Hematopoietic multipotent progenitor cell treated with erythropoietin and hydrocortisone succinate and interleukin-3 and kit ligand, for 8 days (in vitro differentiated cells): ENCODE measurements around the gene IFT172.
A peak's percentile ranks its signal among the peaks of the same experiment; 100 is the strongest.
"Not testable (repeated sequence)": the region's sequence is repeated elsewhere in the genome, so short reads cannot be mapped to it uniquely, and the experiment has no call there.

Experiments
- DNase-seq: peaks from one replicate; pipeline ENCODE4 v3.0.0-alpha.2; 2015

IFT172 gene, protein sequence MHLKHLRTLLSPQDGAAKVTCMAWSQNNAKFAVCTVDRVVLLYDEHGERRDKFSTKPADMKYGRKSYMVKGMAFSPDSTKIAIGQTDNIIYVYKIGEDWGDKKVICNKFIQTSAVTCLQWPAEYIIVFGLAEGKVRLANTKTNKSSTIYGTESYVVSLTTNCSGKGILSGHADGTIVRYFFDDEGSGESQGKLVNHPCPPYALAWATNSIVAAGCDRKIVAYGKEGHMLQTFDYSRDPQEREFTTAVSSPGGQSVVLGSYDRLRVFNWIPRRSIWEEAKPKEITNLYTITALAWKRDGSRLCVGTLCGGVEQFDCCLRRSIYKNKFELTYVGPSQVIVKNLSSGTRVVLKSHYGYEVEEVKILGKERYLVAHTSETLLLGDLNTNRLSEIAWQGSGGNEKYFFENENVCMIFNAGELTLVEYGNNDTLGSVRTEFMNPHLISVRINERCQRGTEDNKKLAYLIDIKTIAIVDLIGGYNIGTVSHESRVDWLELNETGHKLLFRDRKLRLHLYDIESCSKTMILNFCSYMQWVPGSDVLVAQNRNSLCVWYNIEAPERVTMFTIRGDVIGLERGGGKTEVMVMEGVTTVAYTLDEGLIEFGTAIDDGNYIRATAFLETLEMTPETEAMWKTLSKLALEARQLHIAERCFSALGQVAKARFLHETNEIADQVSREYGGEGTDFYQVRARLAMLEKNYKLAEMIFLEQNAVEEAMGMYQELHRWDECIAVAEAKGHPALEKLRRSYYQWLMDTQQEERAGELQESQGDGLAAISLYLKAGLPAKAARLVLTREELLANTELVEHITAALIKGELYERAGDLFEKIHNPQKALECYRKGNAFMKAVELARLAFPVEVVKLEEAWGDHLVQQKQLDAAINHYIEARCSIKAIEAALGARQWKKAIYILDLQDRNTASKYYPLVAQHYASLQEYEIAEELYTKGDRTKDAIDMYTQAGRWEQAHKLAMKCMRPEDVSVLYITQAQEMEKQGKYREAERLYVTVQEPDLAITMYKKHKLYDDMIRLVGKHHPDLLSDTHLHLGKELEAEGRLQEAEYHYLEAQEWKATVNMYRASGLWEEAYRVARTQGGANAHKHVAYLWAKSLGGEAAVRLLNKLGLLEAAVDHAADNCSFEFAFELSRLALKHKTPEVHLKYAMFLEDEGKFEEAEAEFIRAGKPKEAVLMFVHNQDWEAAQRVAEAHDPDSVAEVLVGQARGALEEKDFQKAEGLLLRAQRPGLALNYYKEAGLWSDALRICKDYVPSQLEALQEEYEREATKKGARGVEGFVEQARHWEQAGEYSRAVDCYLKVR (N-terminal part only)

DNA sequence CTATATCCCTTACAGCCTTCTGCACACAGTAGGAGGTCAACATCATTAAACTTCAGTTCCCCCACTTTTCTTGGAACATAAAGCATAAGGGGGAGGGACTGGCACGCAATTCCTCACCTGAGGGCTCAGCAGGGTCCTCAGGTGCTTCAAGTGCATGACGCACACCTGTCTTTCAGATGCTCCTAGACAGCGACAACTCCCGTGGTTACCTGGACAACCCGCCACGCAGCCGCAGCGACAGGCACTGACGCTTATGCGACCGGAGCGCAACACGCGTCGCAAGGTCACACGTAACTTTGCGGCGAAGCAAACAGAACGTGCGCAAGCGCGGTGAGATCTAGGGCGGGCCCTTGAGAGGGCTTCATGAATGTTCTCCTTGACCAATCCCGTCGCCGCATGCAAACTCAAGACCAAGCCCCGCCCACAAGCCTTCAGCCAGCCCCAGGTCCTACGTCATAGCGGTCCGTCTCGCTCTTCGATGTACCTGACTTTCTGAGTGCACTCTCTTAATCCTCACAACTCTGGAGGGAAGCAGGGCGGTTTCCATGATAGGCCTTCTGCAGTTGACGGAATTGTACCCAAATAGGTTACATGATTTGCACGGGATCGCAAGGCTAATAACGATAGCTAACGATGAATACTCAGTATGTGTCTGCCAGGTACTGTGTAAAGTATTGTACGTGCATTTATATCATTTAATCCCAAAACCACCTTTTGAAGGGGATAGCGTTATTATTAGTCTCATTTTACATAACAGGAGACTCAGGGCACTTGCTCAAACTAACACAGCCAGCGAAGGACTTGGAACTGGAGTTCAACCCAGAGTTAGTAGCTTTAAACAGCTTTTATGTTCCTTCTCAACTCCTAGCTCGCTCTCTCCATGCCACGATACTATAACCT, at the start of gene IFT172:
Gene IFT172 (minus strand): TSS at position 246 of the 900 bp plus-strand sequence. CDS start 90 bp downstream, at position 156.
- peak; percentile 100 for DNase-seq

DNA sequence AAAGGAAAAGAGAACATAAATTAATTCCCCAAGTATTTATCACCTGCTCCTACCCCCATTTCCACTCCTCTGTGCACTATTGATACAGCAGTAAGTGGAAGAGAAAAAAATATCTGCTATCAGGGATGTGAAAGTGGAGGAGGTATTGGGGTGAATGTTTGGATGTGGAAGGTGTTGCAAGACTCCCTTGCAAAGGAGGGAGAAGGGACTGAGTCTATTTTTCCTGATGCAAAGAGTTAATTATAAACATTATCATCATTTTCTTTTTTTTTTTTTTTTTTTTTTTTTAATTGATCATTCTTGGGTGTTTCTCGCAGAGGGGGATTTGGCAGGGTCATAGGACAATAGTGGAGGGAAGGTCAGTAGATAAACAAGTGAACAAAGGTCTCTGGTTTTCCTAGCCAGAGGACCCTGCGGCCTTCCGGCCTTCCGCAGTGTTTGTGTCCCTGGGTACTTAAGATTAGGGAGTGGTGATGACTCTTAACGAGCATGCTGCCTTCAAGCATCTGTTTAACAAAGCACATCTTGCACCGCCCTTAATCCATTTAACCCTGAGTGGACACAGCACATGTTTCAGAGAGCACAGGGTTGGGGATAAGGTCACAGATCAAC, 49.4 kb upstream of the IFT172 start:
- DNase-seq: not testable (repeated sequence)

DNA sequence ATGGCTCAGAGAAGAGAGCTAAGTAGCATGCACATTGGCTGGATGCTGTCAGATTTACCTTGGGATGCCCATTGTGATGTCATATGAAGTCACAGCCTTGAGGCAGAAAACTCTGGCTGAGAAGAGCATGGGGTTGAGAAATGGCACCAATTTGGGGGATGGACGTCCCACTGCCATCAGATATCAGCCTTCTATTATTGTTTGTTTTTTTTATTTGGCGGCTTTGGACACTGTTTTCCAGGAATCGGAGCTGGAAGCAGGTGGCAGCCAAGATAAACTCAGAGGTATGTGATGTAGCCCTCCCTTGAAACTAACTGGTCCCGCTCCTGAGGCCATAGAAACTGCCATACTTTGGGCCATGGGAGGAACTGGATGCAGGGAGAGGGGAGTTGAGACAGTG, 47.7 kb upstream of the IFT172 start:
- DNase-seq: no peak

DNA sequence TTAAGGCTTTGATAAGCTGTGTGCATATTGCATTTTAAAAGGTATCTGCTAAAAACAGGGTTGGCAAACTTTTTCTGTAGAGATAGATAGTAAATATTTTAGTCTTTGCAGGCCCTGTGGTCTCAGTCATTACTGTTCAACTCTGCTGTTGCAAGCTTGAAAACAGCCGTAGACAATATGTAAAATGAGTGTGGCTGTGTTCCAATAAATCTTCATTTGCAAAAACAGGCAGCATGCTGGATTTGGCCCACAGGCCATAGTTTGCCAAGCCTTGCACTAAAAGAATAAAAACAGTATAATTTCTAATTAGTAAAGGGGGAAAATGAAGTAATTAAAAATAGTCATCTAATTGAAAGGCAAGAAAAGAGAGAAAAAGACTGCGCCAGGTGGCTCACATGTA, 42.4 kb upstream of the IFT172 start:
- DNase-seq: no peak

DNA sequence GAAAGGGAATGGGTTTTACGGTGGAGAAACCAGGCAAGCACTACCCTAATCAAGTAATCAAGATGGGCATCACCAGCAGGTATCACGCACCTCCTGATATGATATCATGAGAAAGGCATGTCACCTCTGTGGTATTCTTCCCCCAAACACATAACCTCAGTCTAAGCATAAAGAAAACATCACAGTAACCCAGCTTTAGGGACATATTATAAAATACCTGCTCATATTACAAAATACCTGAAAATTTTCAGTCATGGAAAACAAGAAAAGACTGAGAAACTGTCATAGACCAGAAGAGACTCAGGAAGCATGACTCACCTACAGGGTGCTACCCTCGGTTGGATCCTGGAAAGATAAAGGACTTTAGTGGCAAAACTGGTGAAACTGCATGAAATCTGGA, 37.6 kb upstream of the IFT172 start:
- no peak for DNase-seq

DNA sequence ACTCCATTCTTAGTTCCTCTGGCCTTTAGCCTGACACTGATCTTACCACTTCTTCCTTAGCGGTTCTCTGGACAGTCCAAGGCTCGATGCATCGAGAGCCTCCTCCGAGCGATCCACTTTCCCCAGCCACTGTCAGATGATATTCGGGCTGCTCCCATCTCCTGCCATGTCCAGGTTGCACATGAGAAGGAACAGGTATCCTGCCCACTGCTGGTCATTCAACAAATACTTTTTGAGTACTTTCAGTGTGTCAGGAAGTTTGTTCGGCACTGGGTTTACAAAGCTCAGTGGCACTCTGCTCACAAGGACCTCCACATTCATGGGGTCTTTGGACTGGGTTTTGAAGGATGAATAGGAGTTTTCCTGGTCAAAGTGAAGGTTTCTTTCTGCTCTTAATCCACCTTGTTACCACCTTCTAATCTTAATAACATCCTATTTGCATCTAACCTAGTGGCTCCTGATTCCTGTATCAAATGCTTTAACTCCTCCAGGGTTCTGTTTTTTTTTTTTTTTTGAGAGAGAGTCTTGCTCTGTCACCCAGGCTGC, 32.9 kb upstream of the IFT172 start:
- no peak for DNase-seq

DNA sequence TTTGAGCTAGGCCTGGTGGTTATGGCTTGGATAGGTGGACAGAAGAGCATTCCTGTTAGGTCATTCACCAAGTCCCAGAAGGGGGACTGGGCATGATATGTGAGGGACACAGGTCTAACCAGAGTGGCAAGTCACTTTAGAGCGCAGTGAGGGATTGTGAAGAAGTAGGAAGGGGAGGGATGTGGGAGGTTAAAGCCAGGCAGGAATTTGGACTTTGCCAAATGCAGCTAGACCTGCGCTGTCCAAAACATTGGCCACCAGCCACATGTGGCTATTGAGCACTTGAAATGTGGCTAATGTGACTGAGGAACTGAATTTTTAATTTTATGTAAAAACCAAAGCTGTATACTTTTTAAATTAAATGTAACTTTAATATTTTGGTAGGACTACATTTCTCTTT, 30.8 kb upstream of the IFT172 start:
- DNase-seq: no peak

DNA sequence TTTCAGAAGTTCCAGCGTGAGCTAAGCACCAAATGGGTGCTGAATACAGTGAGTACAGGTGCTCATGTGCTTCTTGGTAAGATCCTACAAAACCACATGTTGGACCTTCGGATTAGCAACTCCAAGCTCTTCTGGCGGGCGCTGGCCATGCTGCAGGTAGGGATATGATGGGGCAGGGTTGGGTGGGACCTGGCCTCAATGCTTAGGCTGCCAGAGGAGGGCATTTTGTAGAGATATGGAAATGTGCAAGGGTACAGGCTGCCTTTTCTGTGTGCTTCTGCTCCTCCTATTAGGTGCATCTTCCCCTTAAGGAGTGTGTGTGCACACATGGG, 29.2 kb upstream of the IFT172 start:
- no peak for DNase-seq

DNA sequence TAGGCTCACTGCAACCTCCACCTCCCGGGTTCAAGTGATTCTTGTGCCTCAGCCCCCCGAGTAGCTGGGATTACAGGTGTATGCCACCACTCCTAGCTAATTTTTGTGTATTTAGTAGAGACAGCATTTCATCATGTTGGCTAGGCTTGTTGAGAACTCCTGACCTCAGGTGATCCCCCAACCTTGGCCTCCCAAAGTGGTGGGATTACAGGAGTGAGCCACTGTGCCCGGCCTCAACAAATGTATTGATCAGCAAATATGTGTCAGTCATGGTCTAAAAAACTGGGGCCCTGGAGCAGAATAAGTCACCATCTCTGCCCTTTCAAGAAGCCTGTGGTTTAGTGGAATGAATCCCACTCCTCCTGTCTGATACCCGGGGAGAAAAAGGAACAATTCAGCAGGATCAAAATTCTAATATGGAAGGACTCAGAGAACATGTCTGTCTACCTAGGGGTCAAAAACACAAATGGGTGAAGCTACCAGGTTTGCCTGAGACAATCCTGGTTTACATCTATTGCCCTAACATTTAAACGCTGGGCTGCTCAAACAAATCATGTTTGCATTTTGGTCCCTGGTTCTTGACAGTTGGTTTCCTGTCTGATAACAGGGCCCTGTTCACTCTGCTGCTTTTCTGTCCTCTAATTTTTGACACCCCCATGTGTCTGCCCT, 28.7 kb upstream of the IFT172 start:
- no peak for DNase-seq

DNA sequence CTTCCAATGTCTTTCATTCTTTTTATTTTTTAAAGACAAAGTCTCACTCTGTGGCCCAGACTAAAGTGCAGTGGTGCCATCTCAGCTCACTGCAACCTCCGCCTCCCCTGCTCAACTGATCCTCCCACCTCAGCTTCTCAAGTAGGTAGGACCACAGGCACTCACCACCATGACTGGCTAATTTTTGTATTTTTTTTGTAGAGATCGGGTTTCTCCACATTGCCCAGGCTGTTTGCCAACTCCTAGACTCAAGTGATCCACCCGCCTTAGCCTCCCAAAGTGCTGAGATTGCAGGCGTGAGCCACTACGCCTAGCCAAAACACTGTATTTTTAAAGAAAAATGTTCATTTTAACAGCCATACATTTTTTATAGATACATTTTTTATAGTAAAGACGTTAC, 19.8 kb upstream of the IFT172 start:
- peak; percentile 40 for DNase-seq

DNA sequence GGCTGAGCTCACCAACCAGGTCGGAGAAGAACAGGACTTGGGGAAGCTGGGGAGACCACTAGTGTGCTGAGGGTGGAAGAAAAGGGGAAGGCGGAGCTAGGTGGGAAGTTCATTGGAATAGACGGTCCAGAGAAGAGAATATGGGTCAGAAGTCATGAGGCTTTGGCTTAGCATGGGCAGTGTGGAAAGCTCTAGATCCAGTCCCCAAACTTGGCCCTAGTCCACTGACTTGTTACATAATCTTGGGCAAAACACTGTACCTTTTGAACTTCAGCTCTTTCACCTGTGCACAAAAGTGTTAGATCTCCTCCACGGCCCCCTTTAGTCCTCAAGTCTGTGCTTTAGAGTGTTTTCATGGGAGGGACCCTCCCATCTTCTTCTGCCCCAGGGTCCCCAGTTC, 17.8 kb upstream of the IFT172 start:
- no peak for DNase-seq

DNA sequence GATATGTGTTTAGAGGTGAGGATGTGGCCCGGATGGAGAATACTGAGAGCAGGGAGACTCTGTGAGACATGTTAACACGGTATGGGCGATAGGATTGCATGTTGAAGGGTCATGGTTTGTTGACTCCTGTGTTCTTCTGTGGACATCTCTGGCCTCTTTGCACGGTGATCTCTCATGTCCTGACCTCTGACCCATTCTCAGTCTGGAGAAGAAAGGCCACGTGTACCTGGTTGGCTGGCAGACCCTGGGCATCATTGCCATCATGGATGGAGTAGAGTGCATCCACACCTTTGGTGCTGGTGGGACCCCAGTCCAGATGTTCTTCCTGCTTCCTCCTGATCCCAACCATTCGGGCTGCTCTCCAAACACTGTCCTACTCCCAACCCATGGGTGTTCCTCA, 17.0 kb upstream of the IFT172 start:
- no peak for DNase-seq

DNA sequence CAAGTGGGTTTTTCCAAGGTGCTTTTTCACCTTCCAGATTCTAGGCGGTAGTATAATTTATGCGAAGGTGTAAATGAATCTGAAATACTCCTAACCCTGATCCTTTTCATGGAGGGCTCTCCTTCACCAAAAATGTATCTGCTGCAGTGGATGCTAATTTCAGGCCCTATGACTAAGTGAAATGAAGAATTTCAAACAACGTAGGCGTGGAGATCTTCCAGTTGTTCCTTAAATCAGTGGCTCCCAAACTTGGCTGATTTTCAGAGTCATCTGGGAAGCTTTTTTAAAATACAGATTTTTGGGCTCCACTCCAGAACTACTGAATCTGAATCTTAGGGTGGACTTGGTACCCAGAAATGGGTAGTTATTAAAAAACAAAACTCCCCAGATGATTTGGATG, 12.6 kb upstream of the IFT172 start:
- no peak for DNase-seq

DNA sequence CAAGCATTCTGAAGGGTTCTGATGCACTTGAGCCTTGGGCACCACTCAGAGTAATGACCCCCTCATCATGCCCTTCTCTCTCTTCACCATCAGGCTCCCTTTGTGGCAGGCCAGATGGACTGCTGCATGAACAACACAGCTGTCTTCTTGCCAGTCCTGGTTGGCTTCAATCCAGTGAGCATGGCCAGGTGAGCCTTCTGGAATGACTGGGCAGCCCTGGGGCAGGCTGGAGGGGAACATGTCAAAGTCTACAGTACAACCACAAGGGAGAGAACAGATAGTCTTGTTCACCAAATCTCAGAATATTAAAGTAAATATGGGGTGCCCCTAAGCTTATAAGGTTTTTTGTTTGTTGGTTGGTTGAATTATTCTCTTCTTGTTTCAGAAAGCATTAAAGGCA, 11.5 kb upstream of the IFT172 start:
- no peak for DNase-seq

DNA sequence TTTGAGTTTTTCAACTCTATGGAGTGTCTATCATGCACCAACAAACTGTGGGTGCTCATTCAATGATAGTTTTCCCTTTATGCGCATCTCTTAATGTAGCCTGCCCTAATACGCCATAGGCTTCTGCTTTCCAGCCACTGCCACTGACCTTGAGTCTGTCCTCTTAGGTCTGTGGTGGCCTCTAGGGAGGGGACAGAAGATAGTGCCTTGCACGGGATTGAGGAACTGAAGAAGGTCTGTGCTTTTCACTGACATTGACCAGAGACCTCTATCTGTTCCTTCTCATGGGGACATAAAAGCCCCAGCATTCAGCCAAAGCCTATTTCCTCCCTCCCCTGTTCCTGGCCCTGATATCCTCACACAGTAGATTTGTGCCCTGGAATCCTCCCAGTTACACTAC, 9.4 kb upstream of the IFT172 start:
- no peak for DNase-seq

DNA sequence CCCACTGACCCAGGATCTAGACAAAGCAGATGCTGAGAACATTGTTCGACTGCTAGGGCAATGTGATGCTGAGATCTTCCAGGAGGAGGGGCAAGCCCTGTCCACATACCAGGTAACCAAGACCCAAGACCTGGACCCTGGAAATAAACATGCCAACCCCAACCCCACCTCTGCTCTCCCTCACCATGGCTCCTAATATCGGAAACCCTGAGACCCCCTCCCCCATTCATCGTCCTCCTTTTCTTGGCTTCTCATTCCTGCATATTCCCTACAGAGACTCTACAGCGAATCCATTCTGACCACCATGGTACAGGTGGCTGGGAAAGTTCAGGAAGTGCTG, 7.7 kb upstream of the IFT172 start:
- no peak for DNase-seq

DNA sequence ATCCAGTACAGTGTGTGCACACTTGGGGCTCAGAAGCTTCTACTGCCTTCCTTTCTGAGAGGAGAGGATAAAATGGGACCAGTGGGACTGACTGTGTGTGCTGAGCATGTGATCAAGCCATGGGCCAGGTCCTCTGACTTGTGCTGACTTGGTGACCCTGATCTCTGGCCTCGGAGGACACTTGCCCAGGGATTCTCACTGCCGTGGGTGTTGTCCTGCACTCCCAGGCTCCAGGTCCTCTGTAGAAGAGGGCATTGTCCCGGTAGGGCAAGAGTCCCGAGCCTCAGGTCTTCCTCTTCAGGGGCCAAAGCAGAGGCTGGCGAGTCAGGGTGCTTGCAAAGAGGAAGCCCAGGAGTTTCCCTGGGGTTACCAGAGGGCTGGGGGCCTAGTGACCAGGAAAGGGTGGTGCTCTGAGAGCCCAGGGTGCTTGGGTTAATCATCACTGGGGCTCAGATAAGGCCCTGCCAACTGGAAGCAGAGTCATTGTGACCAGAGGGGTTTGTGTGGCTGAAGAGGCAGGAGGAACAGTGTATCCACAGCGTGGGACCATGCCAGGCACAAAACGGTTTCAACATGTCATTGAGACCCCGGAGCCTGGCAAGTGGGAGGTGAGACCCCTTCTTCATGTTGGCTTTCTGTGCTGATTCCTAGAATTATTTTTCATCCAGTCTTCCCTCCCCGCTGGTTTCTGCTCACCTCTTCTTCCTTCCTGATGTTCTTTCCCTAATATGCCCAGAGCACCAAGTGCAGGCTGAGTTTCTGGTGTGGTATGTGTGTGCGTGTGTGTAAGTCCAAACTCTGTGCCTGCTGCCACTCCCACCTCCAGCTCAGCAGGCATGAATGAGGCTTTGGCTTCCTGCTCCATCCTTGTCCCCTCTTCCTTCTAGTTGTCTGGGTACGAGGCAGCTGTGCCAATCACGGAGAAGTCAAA, 7.1 kb upstream of the IFT172 start, which contains the start of gene GCKR:
Gene GCKR (plus strand): TSS at position 483 of the 931 bp plus-strand sequence. CDS start 66 bp downstream, at position 549.
- DNase-seq: peak; percentile 68

DNA sequence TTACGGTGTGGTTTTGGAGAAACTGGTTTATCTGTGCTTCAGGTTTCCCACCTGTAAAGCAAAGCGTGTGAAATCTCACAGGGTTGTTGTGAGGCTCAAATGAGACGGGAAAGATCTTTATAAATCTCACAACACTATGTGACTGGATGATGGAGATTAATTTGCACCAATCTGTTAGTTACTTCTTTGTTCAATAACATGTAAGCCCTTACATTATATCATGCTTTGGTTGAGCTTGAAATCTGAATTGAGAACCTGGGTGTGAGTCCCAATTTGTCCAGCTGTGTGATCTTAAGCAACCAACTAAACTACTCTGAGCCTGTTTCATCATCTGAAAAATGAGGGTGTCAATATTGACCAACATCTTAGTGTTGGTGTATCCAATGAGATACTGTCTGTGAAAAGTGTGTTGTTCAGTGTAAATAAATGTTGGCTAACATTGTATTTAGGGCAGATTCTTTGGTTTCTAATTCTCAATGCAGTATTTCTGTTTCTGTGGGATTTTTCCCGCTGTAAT, 6.4 kb upstream of the IFT172 start:
- DNase-seq: no peak

DNA sequence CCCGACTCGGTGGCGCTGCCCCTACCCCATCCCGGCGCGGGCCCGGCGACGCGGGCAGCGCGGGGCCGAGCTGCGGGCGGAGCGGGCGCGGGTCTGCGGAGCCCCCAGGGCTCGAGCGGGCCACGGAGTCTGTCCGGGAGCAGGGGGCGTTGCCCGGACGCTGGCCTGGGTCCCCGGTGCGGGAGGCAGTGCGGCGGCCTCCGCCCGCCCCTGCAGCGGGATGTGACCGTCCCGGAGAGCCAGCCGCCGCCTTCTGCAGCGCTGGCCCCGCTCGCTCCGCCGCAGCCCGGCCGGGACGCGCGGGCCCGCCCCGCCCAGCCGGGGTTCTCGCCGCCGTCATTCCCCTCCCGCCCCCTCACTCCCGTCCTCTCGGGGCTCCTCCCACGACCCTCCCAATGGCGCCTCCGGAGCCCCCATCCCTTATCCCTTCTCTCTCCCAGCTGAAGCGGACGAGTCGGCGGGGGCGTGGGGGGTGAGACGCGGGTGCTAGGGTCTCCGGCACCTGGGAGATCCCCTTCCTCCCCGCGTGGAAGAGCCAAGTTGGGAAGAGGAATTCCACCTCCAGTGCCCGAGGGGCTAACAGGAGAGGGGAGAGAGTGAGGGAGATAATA, 5.5 kb upstream of the IFT172 start, which contains the start of gene FNDC4:
Gene FNDC4 (minus strand): TSS at position 257 of the 611 bp plus-strand sequence. CDS start 521 bp downstream, outside the sequence.
- DNase-seq: no peak
